Posterior vena cava (tissue), 2 donors: ENCODE data around the gene RGS6. TPM values are rescaled to one million over a fixed set of nuclear protein-coding genes. Genes with fewer than 3 reads are reported as not detected.

ENCODE experiments used
- DNase-seq: peaks from one replicate; pipeline ENCODE4 v3.0.0-alpha.2; 2020; ENCODE audit warnings: low spot score
- intact Hi-C, 2 donors: fragments of 100-400 bp; cut with DNase I; formaldehyde crosslinking; loops; one replicate each; pipeline versions ENCODE4 v1.14.1 to v1.14.2; 2022 to 2023
- microRNA-seq, 2 donors: library from miRNA; unstranded; fragments of <30 nt; microRNA quantifications; one replicate each; pipeline ENCODE4 v1.2.0, GENCODE V29; 2020 to 2021; ENCODE audit warnings: borderline microRNAs expressed in 2 of 2
- total RNA-seq, 2 donors: library from RNA; stranded (reverse); fragmentation: NEBNext Ultra II Directional; extraction: Animal tissue kit (Norgen Biotek cat#: 25700); gene quantifications; one replicate each; pipeline ENCODE4 v1.2.1, GENCODE V29; 2021
- donor health status: DM: yes; HTN: yes; CAD: no.
- donor health status: DM: yes; HTN: yes; CAD: no.

Gene RGS6
- total RNA-seq, 2 donors from 2014 or later = 1.1 to 2.0 TPM

- no peak for DNase-seq
- intact Hi-C loops = no loop called here
These were observed 682.7 kb downstream of the RGS6 start for GRCh38 chr14:72614891-72615415.

GRCh38 chr14:72615451-72616121, 683.4 kb downstream of the RGS6 start:
- intact Hi-C loops = no loop called here
- no peak for DNase-seq

Small RNA genes lying within 50 kb of the gene (microRNA-seq; reads per million reads assigned to microRNA genes)
- gene MIR7843 = 0 reads per million in 2 donors
